HepG2 (cell line): ENCODE measurements around the gene MPST. TPM values are rescaled to one million over a fixed set of nuclear protein-coding genes. Genes with fewer than 3 reads are reported as not detected.

Experiments
- CBX1 ChIP-seq: IDR thresholded peaks from one replicate; pipeline ENCODE4 v1.6.1; 2016; ENCODE audit warnings: antibody characterized with exemption, low read depth
- CC2D1A ChIP-seq: sonication (generic); formaldehyde crosslinking; IDR thresholded peaks from 2 replicates; pipeline ENCODE4 v1.8.1; 2023; ENCODE audit warnings: mild to moderate bottlenecking, missing genetic modification reagents
- CEBPG ChIP-seq: IDR thresholded peaks from 2 replicates; pipeline ENCODE4 v1.6.1; 2016
- DPF2 ChIP-seq: sonication (generic); formaldehyde crosslinking; IDR thresholded peaks from 2 replicates; pipeline ENCODE4 v1.4.0; 2020; ENCODE audit warnings: mild to moderate bottlenecking, low read depth, missing genetic modification reagents, borderline replicate concordance
- EP300 ChIP-seq, 3 experiments: sonication (generic) in 1 of 3; formaldehyde crosslinking in 1 of 3; IDR thresholded peaks; 2 replicates each; pipeline versions ENCODE4 v1.5.1 to v1.6.1; 2011 to 2020; ENCODE audit warnings: low read depth in 2 of 3, low read length in 2 of 3, borderline replicate concordance in 1 of 3, improper control_type of control experiment in 1 of 3, mild to moderate bottlenecking in 1 of 3, missing genetic modification reagents in 1 of 3, moderate library complexity in 1 of 3
- ERF ChIP-seq: IDR thresholded peaks from 2 replicates; pipeline ENCODE4 v1.6.1; 2018; ENCODE audit warnings: missing biosample characterization, missing genetic modification reagents
- EZH2 ChIP-seq: conservative IDR thresholded peaks from 2 replicates; pipeline ENCODE4 v1.6.1; 2012; ENCODE audit warnings: mild to moderate bottlenecking, low read depth, low read length, moderate library complexity
- GMEB1 ChIP-seq: sonication (generic); formaldehyde crosslinking; IDR thresholded peaks from 2 replicates; pipeline ENCODE4 v1.5.1; 2020; ENCODE audit warnings: missing genetic modification reagents, mild to moderate bottlenecking, borderline replicate concordance
- KDM5B ChIP-seq: sonication (generic); formaldehyde crosslinking; IDR thresholded peaks from 2 replicates; pipeline ENCODE4 v1.4.0; 2020; ENCODE audit warnings: missing genetic modification reagents, mild to moderate bottlenecking, borderline replicate concordance
- KMT2B ChIP-seq: IDR thresholded peaks from 2 replicates; pipeline ENCODE4 v1.6.1; 2016; ENCODE audit warnings: missing genetic modification reagents, missing compliant biosample characterization
- LCORL ChIP-seq, 2 experiments: fragments of 450-650 bp in 1 of 2; sonication (generic) in 1 of 2; formaldehyde crosslinking in 1 of 2; IDR thresholded peaks; 2 replicates each; pipeline versions ENCODE4 v1.5.0 to v1.6.1; 2017 to 2020; ENCODE audit warnings: antibody characterized with exemption in 1 of 2, missing genetic modification reagents in 1 of 2
- NAIF1 ChIP-seq: sonication (generic); formaldehyde crosslinking; IDR thresholded peaks from 2 replicates; pipeline ENCODE4 v1.5.0; 2020; ENCODE audit warnings: mild to moderate bottlenecking, missing genetic modification reagents, borderline replicate concordance
- POLR2AphosphoS5 ChIP-seq: IDR thresholded peaks from 2 replicates; pipeline ENCODE4 v1.6.1; 2012; ENCODE audit warnings: low read depth, low read length
- RAD51 ChIP-seq: fragments of 450-650 bp; IDR thresholded peaks from 2 replicates; pipeline ENCODE4 v1.6.1; 2016; ENCODE audit warnings: borderline replicate concordance
- RFXANK ChIP-seq: IDR thresholded peaks from 2 replicates; pipeline ENCODE4 v1.6.1; 2016
- TARDBP ChIP-seq: sonication (generic); formaldehyde crosslinking; IDR thresholded peaks from 2 replicates; pipeline ENCODE4 v1.8.0; 2022; ENCODE audit warnings: mild to moderate bottlenecking, missing genetic modification reagents
- TGIF2 ChIP-seq: IDR thresholded peaks from 2 replicates; pipeline ENCODE4 v1.6.1; 2016; ENCODE audit warnings: control low read depth, missing compliant biosample characterization
- TSC22D2 ChIP-seq: sonication (generic); formaldehyde crosslinking; IDR thresholded peaks from 2 replicates; pipeline ENCODE4 v1.5.1; 2020; ENCODE audit warnings: missing genetic modification reagents, mild to moderate bottlenecking, borderline replicate concordance
- XRCC5 ChIP-seq: fragments of 200-400 bp; formaldehyde crosslinking; optimal IDR thresholded peaks from 2 replicates; pipeline ENCODE3; 2017; ENCODE audit warnings: mild to moderate bottlenecking, low read length
- ZFP90 ChIP-seq: sonication (generic); formaldehyde crosslinking; IDR thresholded peaks from 2 replicates; pipeline ENCODE4 v1.8.0; 2022; ENCODE audit warnings: missing genetic modification reagents, mild to moderate bottlenecking, inconsistent platforms, borderline replicate concordance
- ZFYVE20 ChIP-seq: sonication (generic); formaldehyde crosslinking; IDR thresholded peaks from 2 replicates; pipeline ENCODE4 v1.8.0; 2023; ENCODE audit warnings: low read depth, mild to moderate bottlenecking, moderate library complexity, missing genetic modification reagents, borderline replicate concordance
- ZNF33B ChIP-seq: sonication (generic); formaldehyde crosslinking; IDR thresholded peaks from 2 replicates; pipeline ENCODE4 v1.5.1; 2020; ENCODE audit warnings: mild to moderate bottlenecking, missing genetic modification reagents
- ZNF530 ChIP-seq: sonication (generic); formaldehyde crosslinking; IDR thresholded peaks from 2 replicates; pipeline ENCODE4 v1.5.0; 2020; ENCODE audit warnings: low read depth, mild to moderate bottlenecking, missing genetic modification reagents
- polyA plus RNA-seq, 8 experiments: library from polyadenylated mRNA; depleted of rRNA in 3 of 8; stranded (reverse) in 7 of 8; unstranded in 1 of 8; fragments of >200 nt; fragmentation: Illumina TruSeq in 4 of 8; extraction: Trizol in 4 of 8; gene quantifications; 2 replicates each; pipeline versions ENCODE4 v1.2.1 to v1.2.3, GENCODE V29; 2011 to 2016; ENCODE audit warnings: low read depth in 4 of 8, missing spikeins in 1 of 8, mixed read lengths in 1 of 8; ENCODE audit not compliant: insufficient read depth in 1 of 8
- total RNA-seq, 5 experiments: library from RNA; depleted of rRNA; stranded (reverse); fragments of >200 nt; fragmentation: Illumina TruSeq; extraction: Trizol; gene quantifications; 2 replicates each; pipeline ENCODE4 v1.2.3, GENCODE V29; 2016; ENCODE audit warnings: low read depth in 1 of 5
- TF ChIP-seq, protein P1 (sequence below): sonication (generic); formaldehyde crosslinking; IDR thresholded peaks from 2 replicates; pipeline ENCODE4 v1.8.0; 2022; ENCODE audit warnings: missing genetic modification reagents, mild to moderate bottlenecking, moderate library complexity, borderline replicate concordance
- TF ChIP-seq, protein P2 (sequence below): IDR thresholded peaks from 2 replicates; pipeline ENCODE4 v1.6.1; 2016

Gene MPST
- total and polyA plus RNA-seq, 2 of the 13 experiments (the other 11 are each of a cell fraction or from before 2014, with no cell fraction given): 133 to 141 TPM

DNA sequence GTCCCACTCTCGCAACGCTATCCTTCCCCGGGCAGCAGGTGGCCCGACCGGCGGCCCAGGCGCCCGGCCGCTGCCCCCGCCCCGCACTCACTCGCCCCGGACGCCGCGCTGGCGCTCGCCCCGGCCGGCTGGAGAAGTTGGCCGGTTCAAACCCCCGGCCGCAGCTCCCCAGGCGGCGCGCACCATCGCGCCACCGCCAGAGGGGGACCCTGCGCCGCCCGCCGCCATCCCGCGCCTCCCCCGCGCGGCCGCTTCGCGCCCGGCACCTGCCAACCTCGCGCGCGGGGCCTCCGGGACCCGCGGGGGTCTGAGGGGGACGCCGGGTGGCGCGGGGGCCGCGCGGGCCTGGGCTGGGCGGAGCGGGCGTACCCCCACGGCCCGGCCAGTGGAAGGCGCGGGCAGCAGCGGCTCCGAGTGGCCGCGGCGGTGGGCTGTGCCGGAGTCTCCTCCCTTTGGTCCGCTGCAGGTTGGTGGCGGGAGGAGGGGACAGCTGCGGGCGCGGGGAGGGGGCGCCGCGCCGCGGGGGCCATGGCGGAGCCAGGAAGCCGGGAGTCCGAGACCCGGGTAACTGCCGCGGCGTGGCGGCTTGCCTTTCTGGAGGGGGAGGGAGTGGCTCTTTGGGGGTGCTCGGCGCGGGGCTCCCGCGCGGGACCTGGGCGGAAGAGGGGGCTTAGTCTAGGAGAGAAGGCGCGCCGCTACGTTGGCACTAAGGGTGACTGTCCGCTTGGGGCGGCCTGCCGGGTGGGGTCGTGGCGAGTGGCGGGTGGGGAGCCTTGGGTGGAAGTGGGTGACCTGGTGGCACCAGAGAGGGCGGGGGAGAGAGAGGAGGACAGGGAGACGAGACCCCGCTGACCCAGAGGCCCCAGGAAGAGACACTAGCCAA, at the start of gene MPST, which contains the start of gene TST (continued):
- TF ChIP-seq CBX1: no peak
- no peak for TF ChIP-seq KMT2B (CRISPR knock-in tag)
- no peak for TF ChIP-seq ZFP90 (CRISPR knock-in tag)
- no peak for TF ChIP-seq CEBPG (CRISPR knock-in tag)
- TF ChIP-seq GMEB1: peak; percentile 7; the same call in 1 of the 2 replicates
- peak; percentile 32 for TF ChIP-seq POLR2AphosphoS5
- TF ChIP-seq LCORL (IDR thresholded peaks at IDR 0.05): no peak
- peak; percentile 40; the same call in 1 of the 2 replicates for TF ChIP-seq LCORL (CRISPR knock-in tag; IDR thresholded peaks at IDR 0.05)
- TF ChIP-seq KDM5B: no peak; the same call in none of the 2 replicates
- TF ChIP-seq TSC22D2 (CRISPR knock-in tag): no peak
- TF ChIP-seq DPF2: no peak
- no peak for TF ChIP-seq RFXANK
- TF ChIP-seq XRCC5: peak; percentile 26
- TF ChIP-seq ZFYVE20 (CRISPR knock-in tag): no peak
- TF ChIP-seq RAD51: no peak
- TF ChIP-seq TGIF2 (CRISPR knock-in tag): 0 out of 2 replicates have a peak, but pooled peaks have one; percentile 39
- no peak for TF ChIP-seq ZNF530 (CRISPR knock-in tag)
- no peak for TF ChIP-seq ZNF33B (CRISPR knock-in tag)
- no peak for TF ChIP-seq ERF (CRISPR knock-in tag)
- no peak for TF ChIP-seq TARDBP
- TF ChIP-seq, protein P1, sequence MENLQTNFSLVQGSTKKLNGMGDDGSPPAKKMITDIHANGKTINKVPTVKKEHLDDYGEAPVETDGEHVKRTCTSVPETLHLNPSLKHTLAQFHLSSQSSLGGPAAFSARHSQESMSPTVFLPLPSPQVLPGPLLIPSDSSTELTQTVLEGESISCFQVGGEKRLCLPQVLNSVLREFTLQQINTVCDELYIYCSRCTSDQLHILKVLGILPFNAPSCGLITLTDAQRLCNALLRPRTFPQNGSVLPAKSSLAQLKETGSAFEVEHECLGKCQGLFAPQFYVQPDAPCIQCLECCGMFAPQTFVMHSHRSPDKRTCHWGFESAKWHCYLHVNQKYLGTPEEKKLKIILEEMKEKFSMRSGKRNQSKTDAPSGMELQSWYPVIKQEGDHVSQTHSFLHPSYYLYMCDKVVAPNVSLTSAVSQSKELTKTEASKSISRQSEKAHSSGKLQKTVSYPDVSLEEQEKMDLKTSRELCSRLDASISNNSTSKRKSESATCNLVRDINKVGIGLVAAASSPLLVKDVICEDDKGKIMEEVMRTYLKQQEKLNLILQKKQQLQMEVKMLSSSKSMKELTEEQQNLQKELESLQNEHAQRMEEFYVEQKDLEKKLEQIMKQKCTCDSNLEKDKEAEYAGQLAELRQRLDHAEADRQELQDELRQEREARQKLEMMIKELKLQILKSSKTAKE (CRISPR knock-in tag): peak; percentile 11; the same call in 1 of the 2 replicates
- no peak for TF ChIP-seq EZH2
- TF ChIP-seq, protein P2, sequence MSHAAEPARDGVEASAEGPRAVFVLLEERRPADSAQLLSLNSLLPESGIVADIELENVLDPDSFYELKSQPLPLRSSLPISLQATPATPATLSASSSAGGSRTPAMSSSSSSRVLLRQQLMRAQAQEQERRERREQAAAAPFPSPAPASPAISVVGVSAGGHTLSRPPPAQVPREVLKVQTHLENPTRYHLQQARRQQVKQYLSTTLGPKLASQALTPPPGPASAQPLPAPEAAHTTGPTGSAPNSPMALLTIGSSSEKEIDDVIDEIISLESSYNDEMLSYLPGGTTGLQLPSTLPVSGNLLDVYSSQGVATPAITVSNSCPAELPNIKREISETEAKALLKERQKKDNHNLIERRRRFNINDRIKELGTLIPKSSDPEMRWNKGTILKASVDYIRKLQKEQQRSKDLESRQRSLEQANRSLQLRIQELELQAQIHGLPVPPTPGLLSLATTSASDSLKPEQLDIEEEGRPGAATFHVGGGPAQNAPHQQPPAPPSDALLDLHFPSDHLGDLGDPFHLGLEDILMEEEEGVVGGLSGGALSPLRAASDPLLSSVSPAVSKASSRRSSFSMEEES (CRISPR knock-in tag): no peak; the same call in 1 of the 2 replicates
- peak; percentile 63; the same call in 1 of the 2 replicates for TF ChIP-seq NAIF1 (CRISPR knock-in tag)
- TF ChIP-seq CC2D1A: no peak
- no peak for TF ChIP-seq EP300 (IDR thresholded peaks at IDR 0.05; ENCODE audit: low read depth in 2 of 2, low read length in 2 of 2)
- no peak for TF ChIP-seq EP300 (CRISPR knock-in tag; IDR thresholded peaks at IDR 0.05; ENCODE audit: borderline replicate concordance)
